ENCODE data around the gene UGT2A1. TPM values are rescaled to one million over a fixed set of nuclear protein-coding genes. Genes with fewer than 3 reads are reported as not detected.

UGT2A1 gene
- total RNA-seq, 1 donor from 2014 or later = not detected

DNA sequence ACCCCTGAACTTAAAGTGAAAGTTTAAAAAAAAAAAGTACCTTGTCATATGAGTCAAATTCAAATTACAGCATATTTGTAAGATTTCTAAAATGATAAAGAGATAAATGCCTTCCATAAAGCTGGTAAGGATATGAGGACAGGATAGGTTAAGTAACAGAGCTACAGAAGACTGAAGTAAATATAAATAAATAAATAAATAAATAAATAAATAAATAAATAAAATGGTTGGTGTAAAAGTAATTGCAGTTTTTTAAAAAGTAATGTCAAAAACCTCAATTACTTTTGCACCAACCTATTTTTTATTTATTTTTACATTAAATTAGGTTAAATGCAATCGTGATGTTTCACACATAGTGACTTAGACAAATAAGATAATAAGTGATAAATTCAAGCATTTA is 75.8 kb downstream of the UGT2A1 start:
- intact Hi-C loops (cut with DNase I) = no loop called here
- Histone ChIP-seq H3K27me3 (no peaks in the 10 kb centered on the region), H3K27ac (no peak overlapping the region), H3K36me3 (no peaks in the 10 kb centered on the region), H3K9me3 (no peaks in the 10 kb centered on the region), H3K4me1 (no peaks in the 10 kb centered on the region), H3K4me3 (no peak overlapping the region)
- TF ChIP-seq POLR2A (IDR thresholded peaks at IDR 0.05) (no peak), POLR2AphosphoS5 (IDR thresholded peaks at IDR 0.05; ENCODE audit: insufficient read depth in 1 of 2, low read depth in 1 of 2) (no peak)
- no peak for DNase-seq (ENCODE audit: extremely low spot score in 2 of 2)

DNA sequence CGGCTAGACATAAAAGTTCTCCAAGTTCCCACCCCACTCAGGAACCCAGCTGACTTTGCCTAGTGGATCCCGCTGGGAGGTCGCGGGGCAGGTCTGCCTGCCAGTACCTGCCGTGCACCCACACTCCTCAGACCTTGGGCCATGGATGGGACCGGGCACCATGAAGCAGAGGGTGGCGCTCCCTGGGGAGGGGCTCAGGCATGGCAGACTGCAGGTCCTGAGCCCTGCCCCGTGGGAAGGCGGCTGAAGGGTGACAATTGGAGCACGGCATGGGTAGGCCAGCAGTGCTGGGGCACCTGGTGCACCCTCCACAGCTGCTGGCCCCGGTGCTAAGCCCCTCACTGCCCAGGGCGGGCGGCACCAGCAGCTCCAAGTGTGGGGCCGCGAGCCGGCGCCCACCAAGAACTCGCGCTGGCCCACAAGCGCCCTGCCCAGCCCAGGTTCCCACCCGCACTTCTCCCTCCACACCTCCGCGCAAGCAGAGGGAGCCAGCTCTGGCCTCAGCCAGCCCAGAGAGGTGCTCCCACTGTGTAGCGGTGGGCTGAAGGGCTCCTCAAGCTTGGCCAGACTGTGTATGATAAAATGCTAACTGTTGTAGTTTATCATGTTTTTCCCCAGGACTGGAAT is 76.7 kb downstream of the UGT2A1 start:
- Histone ChIP-seq H3K9me3 (no peaks in the 10 kb centered on the region), H3K36me3 (no peaks in the 10 kb centered on the region), H3K27me3 (no peaks in the 10 kb centered on the region), H3K4me1 (no peaks in the 10 kb centered on the region), H3K27ac (no peak overlapping the region), H3K4me3 (no peak overlapping the region)
- TF ChIP-seq, protein P1, sequence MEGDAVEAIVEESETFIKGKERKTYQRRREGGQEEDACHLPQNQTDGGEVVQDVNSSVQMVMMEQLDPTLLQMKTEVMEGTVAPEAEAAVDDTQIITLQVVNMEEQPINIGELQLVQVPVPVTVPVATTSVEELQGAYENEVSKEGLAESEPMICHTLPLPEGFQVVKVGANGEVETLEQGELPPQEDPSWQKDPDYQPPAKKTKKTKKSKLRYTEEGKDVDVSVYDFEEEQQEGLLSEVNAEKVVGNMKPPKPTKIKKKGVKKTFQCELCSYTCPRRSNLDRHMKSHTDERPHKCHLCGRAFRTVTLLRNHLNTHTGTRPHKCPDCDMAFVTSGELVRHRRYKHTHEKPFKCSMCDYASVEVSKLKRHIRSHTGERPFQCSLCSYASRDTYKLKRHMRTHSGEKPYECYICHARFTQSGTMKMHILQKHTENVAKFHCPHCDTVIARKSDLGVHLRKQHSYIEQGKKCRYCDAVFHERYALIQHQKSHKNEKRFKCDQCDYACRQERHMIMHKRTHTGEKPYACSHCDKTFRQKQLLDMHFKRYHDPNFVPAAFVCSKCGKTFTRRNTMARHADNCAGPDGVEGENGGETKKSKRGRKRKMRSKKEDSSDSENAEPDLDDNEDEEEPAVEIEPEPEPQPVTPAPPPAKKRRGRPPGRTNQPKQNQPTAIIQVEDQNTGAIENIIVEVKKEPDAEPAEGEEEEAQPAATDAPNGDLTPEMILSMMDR (IDR thresholded peaks at IDR 0.05) = no peak
- TF ChIP-seq POLR2AphosphoS5 (IDR thresholded peaks at IDR 0.05; ENCODE audit: insufficient read depth in 1 of 2, low read depth in 1 of 2) (no peak), POLR2A (IDR thresholded peaks at IDR 0.05) (no peak)
- DNase-seq (ENCODE audit: extremely low spot score in 2 of 2) = no peak
- intact Hi-C loops (cut with DNase I) = no loop called here

DNA sequence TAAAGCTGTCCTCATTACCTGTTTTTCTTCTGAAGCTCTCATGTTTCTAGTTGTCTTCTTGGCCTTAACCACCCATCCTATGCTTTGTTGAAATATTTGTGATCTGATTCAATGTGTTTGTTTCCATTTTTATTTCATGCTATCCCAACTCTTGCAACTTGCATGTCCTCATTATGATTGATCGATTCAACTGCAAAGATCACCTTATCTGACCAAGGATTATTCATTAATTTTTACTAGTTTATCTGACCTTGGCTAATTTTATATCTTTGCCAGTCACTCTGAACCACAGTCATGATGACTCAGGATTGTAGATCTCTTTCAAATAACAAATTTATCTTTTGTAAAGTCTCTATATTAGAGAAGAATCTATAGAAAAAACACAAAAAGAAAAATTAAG is 84.3 kb downstream of the UGT2A1 start:
- TF ChIP-seq, protein P1 (IDR thresholded peaks at IDR 0.05) = no peak
- TF ChIP-seq POLR2A (IDR thresholded peaks at IDR 0.05) (no peak), POLR2AphosphoS5 (IDR thresholded peaks at IDR 0.05; ENCODE audit: insufficient read depth in 1 of 2, low read depth in 1 of 2) (no peak)

DNA sequence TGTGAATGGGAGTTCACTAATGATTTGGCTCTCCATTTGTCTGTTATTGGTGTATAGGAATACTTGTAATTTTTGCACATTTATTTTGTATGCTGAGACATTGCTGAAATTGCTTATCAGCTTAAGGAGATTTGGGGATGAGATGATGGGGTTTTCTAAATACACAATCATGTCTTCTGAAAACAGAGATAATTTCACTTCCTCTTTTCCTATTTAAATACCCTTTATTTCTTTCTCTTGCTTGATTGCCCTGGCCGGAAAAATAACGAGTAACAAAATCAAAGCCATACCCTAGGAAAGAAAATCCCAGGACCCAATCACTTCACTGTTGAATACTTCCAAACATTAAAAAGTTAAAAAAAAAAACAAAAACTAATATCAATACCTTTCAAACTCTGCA is 89.6 kb downstream of the UGT2A1 start:
- no peak for DNase-seq (ENCODE audit: extremely low spot score in 2 of 2)
- Histone ChIP-seq H3K9me3 (no peaks in the 10 kb centered on the region), H3K4me1 (no peaks in the 10 kb centered on the region), H3K27ac (no peak overlapping the region), H3K36me3 (no peaks in the 10 kb centered on the region), H3K27me3 (no peaks in the 10 kb centered on the region), H3K4me3 (no peak overlapping the region)
- TF ChIP-seq POLR2A (IDR thresholded peaks at IDR 0.05) = no peak
- TF ChIP-seq, protein P1 (IDR thresholded peaks at IDR 0.05) = no peak
- TF ChIP-seq POLR2AphosphoS5 (IDR thresholded peaks at IDR 0.05; ENCODE audit: insufficient read depth in 1 of 2, low read depth in 1 of 2) = no peak
- intact Hi-C loops (cut with DNase I) = no loop called here

More for the DNA sequence above, 84.3 kb downstream of the UGT2A1 start:
- no peaks in the 10 kb centered on the region for H3K36me3 ChIP-seq
- H3K27ac ChIP-seq = no peak overlapping the region
- DNase-seq (ENCODE audit: extremely low spot score in 2 of 2) = no peak
- intact Hi-C loops (cut with DNase I) = no loop called here
- H3K27me3 ChIP-seq = no peaks in the 10 kb centered on the region
- H3K4me3 ChIP-seq = no peak overlapping the region
- H3K9me3 ChIP-seq = no peaks in the 10 kb centered on the region
- H3K4me1 ChIP-seq = no peaks in the 10 kb centered on the region

DNA sequence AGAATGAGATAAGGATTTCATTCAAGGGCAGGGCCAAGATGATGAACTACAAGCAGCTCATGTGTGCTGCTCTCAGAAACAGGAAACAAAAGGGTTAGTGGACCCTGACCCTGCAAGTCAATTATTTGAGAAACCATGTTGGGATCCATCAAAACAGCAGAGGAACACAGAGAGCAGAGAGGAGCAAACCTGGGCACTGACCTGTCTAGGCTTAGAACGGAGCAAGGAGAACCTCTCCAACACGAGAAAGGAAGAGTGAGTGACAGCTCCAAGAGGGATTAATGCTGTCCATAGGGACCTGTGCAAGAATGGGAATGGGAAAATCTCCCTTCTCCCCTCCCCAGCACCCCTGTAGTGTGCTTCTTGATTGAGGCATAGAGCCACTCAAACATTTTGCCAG is 103.4 kb downstream of the UGT2A1 start:
- Histone ChIP-seq H3K27me3 (no peaks in the 10 kb centered on the region), H3K9me3 (no peaks in the 10 kb centered on the region), H3K4me3 (no peak overlapping the region), H3K4me1 (no peaks in the 10 kb centered on the region), H3K36me3 (no peaks in the 10 kb centered on the region), H3K27ac (no peak overlapping the region)
- no peak for TF ChIP-seq POLR2AphosphoS5 (IDR thresholded peaks at IDR 0.05; ENCODE audit: insufficient read depth in 1 of 2, low read depth in 1 of 2)
- intact Hi-C loops (cut with DNase I) = no loop called here
- no peak for DNase-seq (ENCODE audit: extremely low spot score in 2 of 2)

DNA sequence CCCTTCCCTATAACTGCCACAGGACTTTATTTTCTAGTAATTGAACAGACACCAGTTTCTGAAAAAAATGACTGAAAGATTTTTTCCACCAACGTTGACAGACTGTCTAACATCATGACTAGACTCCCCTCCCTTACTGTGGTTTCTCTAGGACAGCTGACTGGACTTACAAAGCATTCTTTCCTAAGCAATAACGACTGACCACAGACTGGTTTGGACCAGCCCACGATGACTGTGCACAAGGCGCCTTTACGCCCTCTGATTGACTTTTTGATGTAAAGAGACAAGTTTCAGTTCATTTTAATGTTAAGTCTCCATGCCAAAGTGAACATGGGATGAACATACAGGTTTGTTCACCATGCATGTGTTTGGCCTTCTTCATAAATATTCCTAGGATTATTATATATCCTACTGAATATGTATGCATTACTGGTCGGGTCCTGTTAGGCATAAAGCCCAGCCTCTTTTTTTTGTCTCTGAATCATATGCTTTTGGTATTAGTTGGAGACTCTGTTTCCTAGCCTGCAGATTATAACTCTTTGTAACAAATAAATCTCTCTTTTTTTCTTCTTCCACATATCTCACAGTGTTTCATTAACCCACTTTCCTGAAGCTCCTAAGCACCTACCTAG is 106.8 kb downstream of the UGT2A1 start:
- TF ChIP-seq POLR2A (IDR thresholded peaks at IDR 0.05) (no peak), POLR2AphosphoS5 (IDR thresholded peaks at IDR 0.05; ENCODE audit: insufficient read depth in 1 of 2, low read depth in 1 of 2) (no peak)
- TF ChIP-seq, protein P1 (IDR thresholded peaks at IDR 0.05) = no peak
- H3K4me1 ChIP-seq = no peaks in the 10 kb centered on the region
- no peaks in the 10 kb centered on the region for H3K27me3 ChIP-seq
- H3K36me3 ChIP-seq = no peaks in the 10 kb centered on the region
- H3K27ac ChIP-seq = no peak overlapping the region
- H3K9me3 ChIP-seq = no peaks in the 10 kb centered on the region
- no peak for DNase-seq (ENCODE audit: extremely low spot score in 2 of 2)
- H3K4me3 ChIP-seq = no peak overlapping the region
- intact Hi-C loops (cut with DNase I) = no loop called here
